ENCODE measurements around the gene CTNNA3. TPM values are rescaled to one million over a fixed set of nuclear protein-coding genes. Genes with fewer than 3 reads are reported as not detected.

CTNNA3 gene
- polyA plus RNA-seq, 1 donor from 2014 or later: 0.14 TPM

- Histone ChIP-seq H3K4me2 (ENCODE audit: low read length) (no peak overlapping the region), H3K9me2 (ENCODE audit: insufficient read depth, low read length) (no peaks in the 10 kb centered on the region), H3K9me3 (ENCODE audit: low read length) (no peaks in the 10 kb centered on the region), H3K36me3 (ENCODE audit: insufficient read depth, low read length) (no peaks in the 10 kb centered on the region), H3K27me3 (ENCODE audit: insufficient read depth, low read depth, low read length) (no peaks in the 10 kb centered on the region), H3K27ac (ENCODE audit: low read length) (no peak overlapping the region), H4K20me1 (ENCODE audit: insufficient read depth) (no peaks in the 10 kb centered on the region), H3K4me3 (ENCODE audit: low read length) (no peak overlapping the region), H3K9ac (ENCODE audit: low read length) (no peak overlapping the region), H3F3A (ENCODE audit: insufficient read depth, low read length, poor library complexity, severe bottlenecking) (no peaks in the 10 kb centered on the region), H2AFZ (ENCODE audit: low read depth, low read length) (no peak overlapping the region), H3K79me2 (replicated peaks; ENCODE audit: insufficient read depth, low read length) (no peaks in the 10 kb centered on the region)
- TF ChIP-seq EZH2 (IDR thresholded peaks at IDR 0.05; ENCODE audit: borderline replicate concordance, insufficient read depth, low read length, poor library complexity, severe bottlenecking) (no peak), REST (IDR thresholded peaks at IDR 0.05; ENCODE audit: borderline replicate concordance) (no peak), TAF1 (IDR thresholded peaks at IDR 0.05; ENCODE audit: low read depth) (no peak), SMC3 (conservative IDR thresholded peaks at IDR 0.05; ENCODE audit: poor library complexity) (no peak), MXI1 (conservative IDR thresholded peaks at IDR 0.05; ENCODE audit: poor library complexity, severe bottlenecking) (no peak), EP300 (conservative IDR thresholded peaks at IDR 0.05; ENCODE audit: poor library complexity, severe bottlenecking) (no peak), CTCF (IDR thresholded peaks at IDR 0.05; ENCODE audit: poor library complexity, severe bottlenecking) (no peak)
Observed at GRCh38 chr10:66586897-66587679, 1108.9 kb downstream of the CTNNA3 start.

DNA sequence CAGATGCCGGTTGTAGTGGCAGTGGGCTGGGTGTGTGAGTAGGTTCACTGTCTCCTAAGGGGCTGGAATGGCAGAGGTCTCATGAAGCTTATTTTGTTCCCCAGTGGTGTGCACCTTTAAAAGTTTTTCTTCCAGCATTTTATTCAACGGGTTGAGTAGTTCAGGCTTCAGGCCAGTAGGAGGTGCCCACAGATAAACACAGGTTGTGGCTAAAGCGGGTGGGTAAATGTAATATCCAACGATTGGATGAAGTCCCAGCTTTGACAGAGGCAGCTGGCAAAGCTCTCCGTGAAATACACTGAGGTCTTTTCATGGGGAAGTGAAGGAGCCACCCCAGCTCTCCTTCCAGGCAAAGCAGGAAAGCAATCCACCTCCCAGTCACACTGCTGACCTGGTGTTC is 1109.9 kb downstream of the CTNNA3 start:
- H4K20me1 ChIP-seq (ENCODE audit: insufficient read depth): no peaks in the 10 kb centered on the region
- H3K4me2 ChIP-seq (ENCODE audit: low read length): no peak overlapping the region
- no peaks in the 10 kb centered on the region for H3K79me2 ChIP-seq (replicated peaks; ENCODE audit: insufficient read depth, low read length)
- no peak overlapping the region for H2AFZ ChIP-seq (ENCODE audit: low read depth, low read length)
- no peaks in the 10 kb centered on the region for H3K9me2 ChIP-seq (ENCODE audit: insufficient read depth, low read length)
- H3K9me3 ChIP-seq (ENCODE audit: low read length): no peaks in the 10 kb centered on the region
- no peak overlapping the region for H3K4me3 ChIP-seq (ENCODE audit: low read length)
- H3K36me3 ChIP-seq (ENCODE audit: insufficient read depth, low read length): no peaks in the 10 kb centered on the region
- no peak for TF ChIP-seq EP300 (conservative IDR thresholded peaks at IDR 0.05; ENCODE audit: poor library complexity, severe bottlenecking)
- TF ChIP-seq TAF1 (IDR thresholded peaks at IDR 0.05; ENCODE audit: low read depth): no peak
- TF ChIP-seq REST (IDR thresholded peaks at IDR 0.05; ENCODE audit: borderline replicate concordance): no peak
- TF ChIP-seq POLR2AphosphoS5 (IDR thresholded peaks at IDR 0.05): no peak
- TF ChIP-seq RAD21 (conservative IDR thresholded peaks at IDR 0.05): no peak
- TF ChIP-seq EZH2 (IDR thresholded peaks at IDR 0.05; ENCODE audit: borderline replicate concordance, insufficient read depth, low read length, poor library complexity, severe bottlenecking): no peak
- H3K27ac ChIP-seq (ENCODE audit: low read length): no peak overlapping the region
- H3K27me3 ChIP-seq (ENCODE audit: insufficient read depth, low read depth, low read length): no peaks in the 10 kb centered on the region
- no peaks in the 10 kb centered on the region for H3F3A ChIP-seq (ENCODE audit: insufficient read depth, low read length, poor library complexity, severe bottlenecking)
- no peak overlapping the region for H3K9ac ChIP-seq (ENCODE audit: low read length)
